GM12878 (cell line): ENCODE results near the gene TMEM86A. TPM values are rescaled to one million over a fixed set of nuclear protein-coding genes. Genes with fewer than 3 reads are reported as not detected.

Source experiments
- ATAC-seq: fragments of 200-7000 bp; cut with Tn5 transposase; 3 replicates; pipeline ENCODE4 v1.9.1; 2020; ENCODE audit warnings: mild to moderate bottlenecking, moderate library complexity
- BruUV-seq: library from RNA; stranded (reverse); fragments of 400-500 nt; replicated peaks from 2 replicates; lab custom pipeline; 2021; lab: Mats Ljungman, UMichigan
- CTCF ChIA-PET: fragments of 300-600 bp; sonication (Branson Sonifier 250); formaldehyde crosslinking; extraction: SDS; loops from one replicate; lab custom pipeline; 2021; ENCODE audit warnings: inconsistent platforms; lab: Yijun Ruan, JAX
- POLR2A ChIA-PET: fragments of 350-600 bp; formaldehyde crosslinking; extraction: SDS; loops from one replicate; lab custom pipeline; 2021; ENCODE audit warnings: inconsistent platforms; lab: Charles Lee
- RAD21 ChIA-PET: fragments of 300-600 bp; sonication (Branson Sonifier 250); formaldehyde crosslinking; loops from one replicate; lab custom pipeline; 2023; ENCODE audit warnings: antibody characterized with exemption; ENCODE audit not compliant: unreplicated experiment; lab: Charles Lee
- SMC1A ChIA-PET: fragments of 300-600 bp; sonication (Branson Sonifier 250); formaldehyde crosslinking; loops from one replicate; lab custom pipeline; 2023; ENCODE audit not compliant: unreplicated experiment, uncharacterized antibody; lab: Charles Lee
- DNase-seq: peaks from one replicate; pipeline ENCODE4 v3.0.0-alpha.2; 2011; ENCODE audit warnings: low read depth, low spot score
- FAIRE-seq: peaks from 3 replicates; lab custom pipeline; 2011; peaks lifted over from hg19 to GRCh38; lab: Jason Lieb, UNC
- H2AFZ ChIP-seq: 2 replicates; pipeline ENCODE4 v1.6.0; 2011; ENCODE audit warnings: low read depth, low read length, control low read depth; ENCODE audit not compliant: control insufficient read depth
- H3K27ac ChIP-seq: 2 replicates; pipeline ENCODE4 v1.5.1; 2011; ENCODE audit warnings: control low read depth; ENCODE audit not compliant: control insufficient read depth, insufficient read depth
- H3K27me3 ChIP-seq, 2 experiments: replicated peaks in 1 of 2; 2 replicates each; pipeline versions ENCODE4 v1.6.0 to v1.6.1; 2011; ENCODE audit warnings: low read length in 1 of 2; ENCODE audit not compliant: control insufficient read depth in 2 of 2, insufficient read depth in 2 of 2
- H3K36me3 ChIP-seq, 2 experiments: 2 replicates each; pipeline ENCODE4 v1.5.1; 2011; ENCODE audit warnings: low read length in 1 of 2; ENCODE audit not compliant: control insufficient read depth in 2 of 2, insufficient read depth in 2 of 2
- H3K4me1 ChIP-seq: 2 replicates; pipeline ENCODE4 v1.6.1; 2011; ENCODE audit warnings: mild to moderate bottlenecking, low read length, moderate library complexity, mixed read lengths; ENCODE audit not compliant: control insufficient read depth, insufficient read depth
- H3K4me2 ChIP-seq: 2 replicates; pipeline ENCODE4 v1.6.0; 2011; ENCODE audit warnings: control low read depth; ENCODE audit not compliant: control insufficient read depth, insufficient read depth
- H3K4me3 ChIP-seq: fragments of 200-600 bp; sonication (generic); 2 replicates; pipeline ENCODE4 v1.5.1; 2016
- H3K79me2 ChIP-seq: 2 replicates; pipeline ENCODE4 v1.6.0; 2011; ENCODE audit warnings: low read length; ENCODE audit not compliant: control insufficient read depth, insufficient read depth
- H3K9ac ChIP-seq: 2 replicates; pipeline ENCODE4 v1.8.0; 2011; ENCODE audit warnings: low read length, control low read depth, mixed read lengths; ENCODE audit not compliant: control insufficient read depth, insufficient read depth
- H3K9me3 ChIP-seq: replicated peaks from 3 replicates; pipeline ENCODE4 v1.5.1; 2011; ENCODE audit warnings: mild to moderate bottlenecking, low read length; ENCODE audit not compliant: control insufficient read depth, insufficient read depth
- H4K20me1 ChIP-seq: 2 replicates; pipeline ENCODE4 v1.6.0; 2011; ENCODE audit not compliant: control insufficient read depth, insufficient read depth
- CTCF ChIP-seq, 3 experiments: IDR thresholded peaks in 2 of 3; conservative IDR thresholded peaks in 1 of 3; 2 replicates each; pipeline ENCODE4 v1.5.1; 2011; ENCODE audit warnings: low read depth in 3 of 3, low read length in 3 of 3, mild to moderate bottlenecking in 3 of 3, control low read depth in 2 of 3, moderate library complexity in 2 of 3, inconsistent platforms in 1 of 3, mixed read lengths in 1 of 3; ENCODE audit not compliant: control insufficient read depth in 2 of 3, insufficient read depth in 1 of 3; ENCODE audit errors: extremely low read depth in 1 of 3
- EGR1 ChIP-seq, 2 experiments: IDR thresholded peaks; 1 replicate in 1 of 2; 2 replicates in 1 of 2; pipeline ENCODE4 v1.6.1; 2011 to 2012; ENCODE audit warnings: low read depth in 2 of 2, low read length in 2 of 2, borderline replicate concordance in 1 of 2, mild to moderate bottlenecking in 1 of 2, moderate library complexity in 1 of 2
- KLF5 ChIP-seq: fragments of 450-650 bp; IDR thresholded peaks from 2 replicates; pipeline ENCODE4 v1.6.1; 2014; ENCODE audit warnings: mild to moderate bottlenecking; ENCODE audit not compliant: partially characterized antibody
- MXI1 ChIP-seq: fragments of 150-350 bp; IDR thresholded peaks from 2 replicates; pipeline ENCODE4 v1.6.1; 2011; ENCODE audit warnings: low read depth, mild to moderate bottlenecking, inconsistent platforms, low read length, improper control_type of control experiment
- SMAD5 ChIP-seq: IDR thresholded peaks from 2 replicates; pipeline ENCODE4 v1.6.1; 2016; ENCODE audit warnings: antibody characterized with exemption, low read depth
- YY1 ChIP-seq: IDR thresholded peaks from 2 replicates; pipeline ENCODE4 v1.6.1; 2011; ENCODE audit warnings: low read depth, mild to moderate bottlenecking, low read length
- ZBTB40 ChIP-seq: fragments of 450-650 bp; IDR thresholded peaks from 2 replicates; pipeline ENCODE4 v1.6.1; 2016; ENCODE audit warnings: mild to moderate bottlenecking, moderate library complexity, borderline replicate concordance
- ZNF24 ChIP-seq: fragments of 450-650 bp; IDR thresholded peaks from 2 replicates; pipeline ENCODE4 v1.6.1; 2017; ENCODE audit warnings: antibody characterized with exemption, mild to moderate bottlenecking
- WGBS: methylation state at CpG from one replicate; pipeline ENCODE4 v1.1.6; 2016; ENCODE audit warnings: low lambda C conversion rate; ENCODE audit not compliant: insufficient replicate concordance, insufficient coverage; ENCODE audit errors: missing lambda C conversion rate; 5-methylcytosine and 5-hydroxymethylcytosine counted together
- in situ Hi-C: fragments of 300-500 bp; cut with MboI; formaldehyde crosslinking; loops from 9 replicates; pipeline ENCODE4 v1.14.3; 2018; ENCODE audit warnings: mixed read lengths
- intact Hi-C: fragments of 100-400 bp; cut with micrococcal nuclease; formaldehyde crosslinking; loops from one replicate; pipeline ENCODE4 v1.14.2; 2022; ENCODE audit not compliant: unreplicated experiment
- polyA plus RNA-seq, 11 experiments: library from polyadenylated mRNA; depleted of rRNA in 4 of 11; unstranded in 6 of 11; stranded (reverse) in 5 of 11; fragments of >200 nt; fragmentation: Nextera tagmentation in 4 of 11; fragmentation: Illumina TruSeq in 1 of 11; extraction: Ambion mirVana in 4 of 11; extraction: Trizol in 1 of 11; gene quantifications; 1 replicate in 1 of 11; 2 replicates in 10 of 11; pipeline versions ENCODE4 v1.2.1 to v1.2.3, GENCODE V29; 2011 to 2016; ENCODE audit warnings: inconsistent platforms in 2 of 11, missing spikeins in 2 of 11, low read depth in 1 of 11
- total RNA-seq, 4 experiments: library from RNA; depleted of rRNA in 3 of 4; stranded (reverse); fragments of >200 nt in 3 of 4; fragmentation: Illumina TruSeq in 1 of 4; extraction: Trizol in 1 of 4; gene quantifications; 2 replicates each; pipeline versions ENCODE4 v1.2.1 to v1.2.3, GENCODE V29; 2013 to 2021
- TF ChIP-seq, protein P1 (sequence below): IDR thresholded peaks from 2 replicates; pipeline ENCODE4 v1.6.1; 2011; ENCODE audit warnings: mild to moderate bottlenecking, low read depth, low read length, moderate library complexity; ENCODE audit not compliant: insufficient replicate concordance
- TF ChIP-seq, protein P2 (sequence below): fragments of 450-650 bp; conservative IDR thresholded peaks from 2 replicates; pipeline ENCODE4 v1.6.1; 2017; ENCODE audit warnings: mild to moderate bottlenecking, moderate library complexity

Gene TMEM86A
- total and polyA plus RNA-seq, 10 of the 15 experiments (the other 5 are each of a cell fraction or from before 2014, with no cell fraction given) = 0.01 to 0.11 (median 0.06) TPM; not detected in 7

GRCh38 chr11:18704045-18704645, 5.6 kb downstream of the TMEM86A start:
- RAD21 ChIA-PET = interaction anchor here (1.1 kb wide), 1 partner anchor 71 kb away, joined by 3 read pairs; the partner anchor contains the start of gene SPTY2D1
- Histone ChIP-seq H3K4me1 (peaks cover 6% of the 10 kb centered on the region; the same call in 1 of the 2 replicates), H3K27ac (no peak overlapping the region)
- TF ChIP-seq ZBTB40 = no peak
- TF ChIP-seq YY1 = no peak
- TF ChIP-seq MXI1 = no peak
- TF ChIP-seq CTCF (IDR thresholded peaks at IDR 0.05 in 2 of 3, conservative IDR thresholded peaks at IDR 0.05 in 1 of 3; ENCODE audit: control insufficient read depth in 2 of 3, extremely low read depth in 1 of 3, insufficient read depth in 1 of 3, low read depth in 3 of 3, low read length in 3 of 3) = no peak
- TF ChIP-seq, protein P1, sequence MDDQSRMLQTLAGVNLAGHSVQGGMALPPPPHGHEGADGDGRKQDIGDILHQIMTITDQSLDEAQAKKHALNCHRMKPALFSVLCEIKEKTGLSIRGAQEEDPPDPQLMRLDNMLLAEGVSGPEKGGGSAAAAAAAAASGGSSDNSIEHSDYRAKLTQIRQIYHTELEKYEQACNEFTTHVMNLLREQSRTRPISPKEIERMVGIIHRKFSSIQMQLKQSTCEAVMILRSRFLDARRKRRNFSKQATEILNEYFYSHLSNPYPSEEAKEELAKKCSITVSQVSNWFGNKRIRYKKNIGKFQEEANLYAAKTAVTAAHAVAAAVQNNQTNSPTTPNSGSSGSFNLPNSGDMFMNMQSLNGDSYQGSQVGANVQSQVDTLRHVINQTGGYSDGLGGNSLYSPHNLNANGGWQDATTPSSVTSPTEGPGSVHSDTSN = no peak
- TF ChIP-seq SMAD5 = no peak
- TF ChIP-seq EGR1 (IDR thresholded peaks at IDR 0.05; ENCODE audit: borderline replicate concordance in 1 of 2, low read depth in 2 of 2, low read length in 2 of 2) = no peak
- TF ChIP-seq ZNF24 = no peak
- no peak for TF ChIP-seq KLF5
- TF ChIP-seq, protein P2, sequence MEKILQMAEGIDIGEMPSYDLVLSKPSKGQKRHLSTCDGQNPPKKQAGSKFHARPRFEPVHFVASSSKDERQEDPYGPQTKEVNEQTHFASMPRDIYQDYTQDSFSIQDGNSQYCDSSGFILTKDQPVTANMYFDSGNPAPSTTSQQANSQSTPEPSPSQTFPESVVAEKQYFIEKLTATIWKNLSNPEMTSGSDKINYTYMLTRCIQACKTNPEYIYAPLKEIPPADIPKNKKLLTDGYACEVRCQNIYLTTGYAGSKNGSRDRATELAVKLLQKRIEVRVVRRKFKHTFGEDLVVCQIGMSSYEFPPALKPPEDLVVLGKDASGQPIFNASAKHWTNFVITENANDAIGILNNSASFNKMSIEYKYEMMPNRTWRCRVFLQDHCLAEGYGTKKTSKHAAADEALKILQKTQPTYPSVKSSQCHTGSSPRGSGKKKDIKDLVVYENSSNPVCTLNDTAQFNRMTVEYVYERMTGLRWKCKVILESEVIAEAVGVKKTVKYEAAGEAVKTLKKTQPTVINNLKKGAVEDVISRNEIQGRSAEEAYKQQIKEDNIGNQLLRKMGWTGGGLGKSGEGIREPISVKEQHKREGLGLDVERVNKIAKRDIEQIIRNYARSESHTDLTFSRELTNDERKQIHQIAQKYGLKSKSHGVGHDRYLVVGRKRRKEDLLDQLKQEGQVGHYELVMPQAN = no peak

More at GRCh38 chr11:18704045-18704645, 5.6 kb downstream of the TMEM86A start:
- Histone ChIP-seq H2AFZ (no peak overlapping the region), H4K20me1 (no peaks in the 10 kb centered on the region), H3K79me2 (no peaks in the 10 kb centered on the region), H3K4me3 (no peak overlapping the region), H3K9ac (no peak overlapping the region), H3K36me3 (no peaks in the 10 kb centered on the region), H3K27me3 (peaks cover 10 to 22% of the 10 kb centered on the region in 2 experiments), H3K4me2 (no peak overlapping the region), H3K9me3 (no peaks in the 10 kb centered on the region; the same call in 2 of the 3 replicates)
- CTCF ChIA-PET = interaction anchor here (1.0 to 2.2 kb wide), 7 partner anchors 9 to 415 kb away, joined by 3 to 14 read pairs (median 6); no protein-coding TSS in a partner anchor
- FAIRE-seq (no peak), DNase-seq (no peak), ATAC-seq (no peak)
- BruUV-seq = no TSS peak
- in situ Hi-C loops (no loop called here), intact Hi-C loops (no loop called here)
- POLR2A ChIA-PET = interaction anchor here (0.6 kb wide), 1 partner anchor 25 kb away, joined by 3 read pairs; no protein-coding TSS in a partner anchor
- SMC1A ChIA-PET = interaction anchor here (0.5 to 1.3 kb wide), 3 partner anchors 18 to 333 kb away, joined by 3 read pairs; no protein-coding TSS in a partner anchor
- 50% methylated on average over 5 of the region's 5 CpGs for WGBS
